Measurements from ENCODE around the gene GRAMD1A.

DNA sequence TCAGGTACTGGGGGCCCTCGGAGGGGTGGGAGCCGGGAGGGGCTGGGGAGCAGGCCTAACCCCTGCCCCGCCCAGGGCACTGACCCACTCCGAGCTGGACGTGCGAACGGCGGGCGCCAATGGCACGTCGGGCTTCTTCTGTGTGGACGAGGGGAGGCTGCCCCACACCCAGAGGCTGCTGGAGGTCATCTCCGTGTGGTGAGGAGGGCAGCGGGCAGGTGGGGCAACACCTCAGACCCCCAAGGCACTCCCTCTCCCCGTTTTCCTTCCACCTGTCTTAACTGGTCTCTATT is 59.6 kb downstream of the GRAMD1A start:
- TF ChIP-seq POLR2AphosphoS5 (IDR thresholded peaks at IDR 0.05; ENCODE audit: borderline replicate concordance, low read depth, low read length) (no peak), EZH2 (IDR thresholded peaks at IDR 0.05) (no peak), FOXP2 (optimal IDR thresholded peaks at IDR 0.05; ENCODE audit: control extremely low read depth, extremely low read length, insufficient read depth) (no peak)
